HepG2 (cell line): ENCODE data around the gene GFPT2. TPM values are rescaled to one million over a fixed set of nuclear protein-coding genes. Genes with fewer than 3 reads are reported as not detected.
A peak's percentile ranks its signal among the peaks of the same experiment; 100 is the strongest.

ENCODE experiments used
- ATAC-seq: fragments of 200-7000 bp; cut with Tn5 transposase; 3 replicates; pipeline ENCODE4 v1.9.1; 2020; ENCODE audit warnings: mild to moderate bottlenecking, moderate library complexity
- BruUV-seq: library from RNA; stranded (reverse); fragments of 400-500 nt; replicated peaks from 2 replicates; lab custom pipeline; 2021; lab: Mats Ljungman, UMichigan
- CTCF ChIA-PET: fragments of 300-600 bp; formaldehyde crosslinking; extraction: SDS; loops from one replicate; lab custom pipeline; 2021; ENCODE audit warnings: low total read pairs, inconsistent platforms, low intra/inter-chr PET ratio; lab: Yijun Ruan, JAX
- POLR2A ChIA-PET: fragments of 350-600 bp; sonication (Branson Sonifier 250); formaldehyde crosslinking; loops from one replicate; lab custom pipeline; 2020; ENCODE audit warnings: antibody characterized with exemption, inconsistent platforms; lab: Yijun Ruan, JAX
- DNase-seq: peaks from one replicate; pipeline ENCODE4 v3.0.0-alpha.2; 2015; ENCODE audit warnings: low spot score
- FAIRE-seq: peaks from 3 replicates; lab custom pipeline; 2011; peaks lifted over from hg19 to GRCh38; lab: Jason Lieb, UNC
- H2AFZ ChIP-seq: one replicate; pipeline ENCODE4 v1.6.1; 2011; ENCODE audit warnings: low read length, inconsistent platforms
- H3K27ac ChIP-seq: fragments of 300-600 bp; 3 replicates; pipeline ENCODE4 v1.8.0; 2011; ENCODE audit warnings: mixed run types, mild to moderate bottlenecking, mixed read lengths, low read length, inconsistent platforms; ENCODE audit not compliant: insufficient read depth; ENCODE audit errors: extremely low read length
- H3K27me3 ChIP-seq, 2 experiments: fragments of 200-600 bp in 1 of 2; 2 replicates in 1 of 2; 3 replicates in 1 of 2; pipeline versions ENCODE4 v1.6.0 to v1.8.0; 2011; ENCODE audit warnings: low read length in 2 of 2, mild to moderate bottlenecking in 2 of 2, moderate library complexity in 2 of 2, inconsistent platforms in 1 of 2; ENCODE audit not compliant: insufficient read depth in 2 of 2, control insufficient read depth in 1 of 2
- H3K36me3 ChIP-seq, 2 experiments: fragments of 200-600 bp in 1 of 2; replicated peaks in 1 of 2; 2 replicates in 1 of 2; 3 replicates in 1 of 2; pipeline versions ENCODE4 v1.5.1 to v1.8.0; 2011; ENCODE audit warnings: low read length in 2 of 2, inconsistent platforms in 1 of 2; ENCODE audit not compliant: insufficient read depth in 2 of 2, control insufficient read depth in 1 of 2
- H3K4me1 ChIP-seq: 2 replicates; pipeline ENCODE4 v1.5.1; 2012; ENCODE audit warnings: low read length, inconsistent platforms; ENCODE audit not compliant: insufficient read depth
- H3K4me2 ChIP-seq: 2 replicates; pipeline ENCODE4 v1.6.0; 2011; ENCODE audit warnings: low read depth, low read length, inconsistent platforms
- H3K4me3 ChIP-seq, 3 experiments: fragments of 200-600 bp in 1 of 3; sonication (generic), shearing (Covaris generic) in 1 of 3; replicated peaks in 1 of 3; 2 replicates each; pipeline ENCODE4 v1.5.1; 2011 to 2016; ENCODE audit warnings: low read length in 3 of 3, inconsistent platforms in 2 of 3, low read depth in 2 of 3, mild to moderate bottlenecking in 2 of 3, control low read depth in 1 of 3, mixed read lengths in 1 of 3; ENCODE audit not compliant: insufficient read depth in 1 of 3
- H3K79me2 ChIP-seq: one replicate; pipeline ENCODE4 v1.6.1; 2011; ENCODE audit warnings: low read length, inconsistent platforms; ENCODE audit not compliant: insufficient read depth
- H3K9ac ChIP-seq: 2 replicates; pipeline ENCODE4 v1.6.0; 2011; ENCODE audit warnings: mild to moderate bottlenecking, low read depth, low read length, inconsistent platforms; ENCODE audit not compliant: insufficient read depth
- H3K9me3 ChIP-seq: 2 replicates; pipeline ENCODE4 v1.5.1; 2012; ENCODE audit warnings: mild to moderate bottlenecking, low read length
- H4K20me1 ChIP-seq: 2 replicates; pipeline ENCODE4 v1.6.0; 2011; ENCODE audit warnings: inconsistent platforms, mild to moderate bottlenecking, low read length, moderate library complexity; ENCODE audit not compliant: insufficient read depth
- MAFF ChIP-seq: IDR thresholded peaks from 2 replicates; pipeline ENCODE4 v1.6.1; 2011; ENCODE audit warnings: low read depth, low read length, improper control_type of control experiment
- MAFK ChIP-seq, 2 experiments: IDR thresholded peaks in 1 of 2; conservative IDR thresholded peaks in 1 of 2; 2 replicates each; pipeline ENCODE4 v1.6.1; 2011; ENCODE audit warnings: improper control_type of control experiment in 2 of 2, low read length in 2 of 2
- SMC3 ChIP-seq: IDR thresholded peaks from 2 replicates; pipeline ENCODE4 v1.6.1; 2011; ENCODE audit warnings: low read length, improper control_type of control experiment
- ZFP36L2 ChIP-seq: sonication (generic); formaldehyde crosslinking; IDR thresholded peaks from 2 replicates; pipeline ENCODE4 v1.4.0; 2020; ENCODE audit warnings: missing genetic modification reagents
- ZNF564 ChIP-seq: sonication (generic); formaldehyde crosslinking; IDR thresholded peaks from 2 replicates; pipeline ENCODE4 v1.8.1; 2023; ENCODE audit warnings: mild to moderate bottlenecking, missing genetic modification reagents
- WGBS: methylation state at CpG from one replicate; pipeline ENCODE4 v1.1.6; 2017; ENCODE audit warnings: low lambda C conversion rate; 5-methylcytosine and 5-hydroxymethylcytosine counted together
- in situ Hi-C: cut with HindIII; loops from 2 replicates; pipeline ENCODE4 v1.10.0; 2017; ENCODE audit warnings: low pct_unique_long_range_greater_than_20kb; ENCODE audit not compliant: extremely low pct_ligation_motif_present
- intact Hi-C: fragments of 100-400 bp; cut with micrococcal nuclease; formaldehyde crosslinking; loops from one replicate; pipeline ENCODE4 v1.10.0; 2022; ENCODE audit not compliant: unreplicated experiment
- polyA plus RNA-seq, 8 experiments: library from polyadenylated mRNA; depleted of rRNA in 3 of 8; stranded (reverse) in 7 of 8; unstranded in 1 of 8; fragments of >200 nt; fragmentation: Illumina TruSeq in 4 of 8; extraction: Trizol in 4 of 8; gene quantifications; 2 replicates each; pipeline versions ENCODE4 v1.2.1 to v1.2.3, GENCODE V29; 2011 to 2016; ENCODE audit warnings: low read depth in 4 of 8, missing spikeins in 1 of 8, mixed read lengths in 1 of 8; ENCODE audit not compliant: insufficient read depth in 1 of 8
- total RNA-seq, 5 experiments: library from RNA; depleted of rRNA; stranded (reverse); fragments of >200 nt; fragmentation: Illumina TruSeq; extraction: Trizol; gene quantifications; 2 replicates each; pipeline ENCODE4 v1.2.3, GENCODE V29; 2016; ENCODE audit warnings: low read depth in 1 of 5

GFPT2 gene
- total and polyA plus RNA-seq, 2 of the 13 experiments (the other 11 are each of a cell fraction or from before 2014, with no cell fraction given) = 0.18 TPM

DNA sequence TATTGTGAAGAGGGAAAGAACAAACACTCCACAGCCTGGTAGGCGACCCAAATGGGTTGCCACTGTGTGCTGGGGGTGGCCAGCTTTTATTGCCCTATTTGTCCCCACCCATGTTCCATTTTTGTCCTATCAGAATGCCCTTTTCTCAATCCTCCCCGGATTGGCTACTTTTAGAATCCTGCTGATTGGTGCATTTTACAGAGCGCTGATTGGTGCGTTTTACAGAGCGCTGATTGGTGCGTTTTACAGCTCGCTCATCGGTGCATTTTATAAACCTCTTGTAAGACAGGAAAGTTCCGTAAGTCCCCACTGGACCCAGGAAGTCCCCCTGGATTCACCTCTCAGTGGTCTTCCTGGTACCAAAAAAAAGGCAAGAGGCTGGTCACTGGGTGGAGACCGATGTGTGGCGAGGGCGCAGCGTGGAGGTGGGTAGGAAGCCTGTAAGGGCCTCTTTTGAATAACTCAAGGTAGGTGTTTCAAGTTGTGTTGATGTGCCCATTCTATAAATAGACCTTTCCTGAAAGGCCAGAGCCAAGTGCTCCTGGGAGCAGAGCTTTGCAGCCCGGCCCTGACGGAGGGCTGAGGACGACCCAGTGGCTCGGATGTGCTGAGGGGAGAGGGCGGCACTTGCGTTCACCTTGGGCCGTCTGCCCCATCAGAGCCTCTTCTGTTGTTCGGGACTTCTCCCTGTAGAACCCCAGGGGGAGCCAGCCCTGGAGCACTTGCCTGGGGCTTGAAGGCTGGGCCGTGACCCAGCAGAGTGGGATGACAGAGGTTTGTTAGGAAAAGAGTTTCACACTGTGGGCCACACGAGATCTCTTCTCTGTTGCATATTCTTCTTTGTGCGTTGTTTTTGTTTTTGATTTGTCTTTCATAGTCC lies 7.2 kb upstream of the GFPT2 start:
- Histone ChIP-seq H3K4me1 (no peaks in the 10 kb centered on the region), H2AFZ (no peak overlapping the region), H3K27me3 (peaks cover 12 to 36% of the 10 kb centered on the region in 2 experiments; a peak in 4 of 5 replicates), H3K27ac (no peak overlapping the region), H4K20me1 (no peaks in the 10 kb centered on the region), H3K4me3 (no peak overlapping the region), H3K9ac (no peak overlapping the region), H3K4me2 (no peak overlapping the region), H3K79me2 (no peaks in the 10 kb centered on the region), H3K9me3 (no peaks in the 10 kb centered on the region), H3K36me3 (no peaks in the 10 kb centered on the region)
- CTCF ChIA-PET = no interaction called here
- TF ChIP-seq ZFP36L2 (CRISPR knock-in tag) = no peak
- 0 out of 4 replicates have a peak, but pooled peaks of 1 of the 2 experiments have one; percentile 25 for TF ChIP-seq MAFK (conservative IDR thresholded peaks at IDR 0.05 in 1 of 2, IDR thresholded peaks at IDR 0.05 in 1 of 2; ENCODE audit: low read length in 2 of 2)
- 0 out of 2 replicates have a peak, but pooled peaks have one; percentile 19 for TF ChIP-seq MAFF
- intact Hi-C loops = no loop called here
- DNase-seq (no peak), ATAC-seq (no peak; the same call in 2 of the 3 replicates), FAIRE-seq (no peak)
- in situ Hi-C loops = no loop called here
- WGBS = 69% methylated on average over 18 of the region's 24 CpGs
- BruUV-seq = no TSS peak
- POLR2A ChIA-PET = no interaction called here

DNA sequence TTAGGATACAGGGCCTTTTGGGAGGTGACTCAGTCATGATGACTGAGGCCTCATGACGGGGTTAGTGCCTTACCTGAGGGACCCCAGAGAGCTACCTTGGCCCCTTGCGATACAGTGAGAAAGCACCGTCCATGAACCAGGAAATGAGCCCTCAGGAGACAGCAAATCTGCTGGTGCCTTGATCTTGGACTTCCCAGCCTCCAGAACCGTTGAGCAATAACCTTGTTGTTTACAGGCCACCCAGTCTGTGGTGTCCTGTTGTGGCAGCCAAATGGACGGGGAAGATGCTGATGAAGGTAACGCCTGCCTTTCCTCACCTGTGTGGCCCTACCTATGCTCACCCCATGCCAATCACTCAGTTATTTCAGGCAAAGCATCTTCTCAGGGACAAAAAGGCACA lies 5.6 kb upstream of the GFPT2 start:
- H3K36me3 ChIP-seq = no peaks in the 10 kb centered on the region
- H3K4me1 ChIP-seq = no peaks in the 10 kb centered on the region
- peaks cover 18 to 51% of the 10 kb centered on the region in 2 experiments; a peak in 4 of 5 replicates for H3K27me3 ChIP-seq
- no peak overlapping the region for H3K9ac ChIP-seq
- no peak for ATAC-seq
- no peaks in the 10 kb centered on the region for H4K20me1 ChIP-seq
- no peaks in the 10 kb centered on the region for H3K9me3 ChIP-seq
- intact Hi-C loops = no loop called here
- no peaks in the 10 kb centered on the region for H3K79me2 ChIP-seq
- no peak for DNase-seq
- H3K27ac ChIP-seq = no peak overlapping the region
- TF ChIP-seq SMC3 (no peak), ZNF564 (CRISPR knock-in tag) (peak; percentile 92)
- POLR2A ChIA-PET = no interaction called here
- in situ Hi-C loops = no loop called here
- no peak overlapping the region for H2AFZ ChIP-seq
- H3K4me2 ChIP-seq = no peak overlapping the region
- H3K4me3 ChIP-seq = no peak overlapping the region
- CTCF ChIA-PET = no interaction called here
- no CpG with 5 or more reads among the region's 6 CpGs for WGBS
- no peak for FAIRE-seq
- no TSS peak for BruUV-seq
